Activated naive CD4-positive, alpha-beta T cell treated with anti-CD3 and anti-CD28 coated beads, Interleukin-2, amount 10 ng/mL, durations not matched to agents 7 days and 5 days (primary cell): ENCODE results near the gene PALS1.

ENCODE experiments used
- CTCF ChIA-PET: fragments of 350-600 bp; sonication (Branson Sonifier 250); formaldehyde crosslinking; loops from one replicate; lab custom pipeline; 2021; ENCODE audit warnings: antibody characterized with exemption; lab: Charles Lee
- DNase-seq: peaks from one replicate; pipeline ENCODE4 v3.0.0-alpha.2; 2020
- H3K27ac Mint-ChIP-seq: one replicate; pipeline ENCODE4 v1.8.0; 2021; ENCODE audit warnings: mild to moderate bottlenecking, moderate library complexity, mixed read lengths
- H3K27me3 Mint-ChIP-seq: one replicate; pipeline ENCODE4 v1.8.0; 2021; ENCODE audit warnings: mild to moderate bottlenecking, mixed read lengths
- H3K36me3 Mint-ChIP-seq: one replicate; pipeline ENCODE4 v1.8.0; 2021; ENCODE audit warnings: mixed read lengths
- H3K4me1 Mint-ChIP-seq: one replicate; pipeline ENCODE4 v1.8.0; 2021; ENCODE audit warnings: mixed read lengths
- H3K4me3 Mint-ChIP-seq: one replicate; pipeline ENCODE4 v1.8.0; 2021; ENCODE audit warnings: mild to moderate bottlenecking, moderate library complexity, mixed read lengths
- H3K9me3 Mint-ChIP-seq: one replicate; pipeline ENCODE4 v1.8.0; 2021; ENCODE audit warnings: mixed read lengths

The PALS1 gene

DNA sequence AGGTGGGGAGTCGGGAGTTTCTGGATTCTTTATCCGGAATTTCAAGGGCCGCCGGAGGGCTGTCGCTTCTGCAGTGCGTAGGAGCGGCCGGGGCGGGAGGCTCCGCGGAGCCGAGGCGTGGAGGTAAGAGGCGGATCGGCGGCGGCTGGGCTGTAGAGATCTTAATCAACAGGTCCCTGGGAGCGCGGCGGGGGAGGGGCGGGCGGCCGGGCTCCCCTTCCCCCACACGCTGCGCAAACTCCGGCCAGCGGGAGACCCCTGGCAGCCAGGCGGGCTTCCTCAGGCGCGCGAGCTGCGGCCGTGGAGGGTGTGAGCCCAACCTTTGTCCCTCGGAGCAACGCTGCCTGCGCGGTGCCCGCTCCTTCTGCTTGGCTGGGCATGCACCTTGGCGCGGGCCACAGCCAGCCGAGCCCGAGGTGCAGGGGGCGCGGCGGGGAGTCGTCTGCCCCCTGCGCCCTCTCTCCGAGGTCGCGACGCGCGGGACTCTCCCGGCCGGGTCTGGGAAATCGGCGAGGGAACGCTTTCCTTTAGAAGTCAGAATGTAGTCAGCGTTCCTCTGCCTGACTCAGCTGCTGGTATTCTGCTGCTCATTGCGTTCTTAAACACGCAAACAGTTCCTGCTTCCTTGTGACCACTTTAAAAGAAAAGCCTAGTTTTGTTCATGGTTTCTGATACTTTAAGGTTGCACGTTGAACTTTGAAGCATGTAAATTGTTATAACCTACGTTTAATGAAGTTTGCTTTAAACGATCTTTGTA lies at the start of gene PALS1:
Gene PALS1 (plus strand): TSS at position 25 of the 757 bp plus-strand sequence. CDS start 37,736 bp downstream, outside the sequence.
- Mint-ChIP-seq H3K9me3 (no peaks in the 10 kb centered on the region), H3K27ac (peak within 1 kb of the TSS; percentile 87), H3K27me3 (peaks cover 32% of the 10 kb centered on the region), H3K4me1 (peaks cover 24% of the 10 kb centered on the region), H3K36me3 (no peaks in the 10 kb centered on the region), H3K4me3 (peak within 1 kb of the TSS; percentile 86)
- DNase-seq = no peak
- CTCF ChIA-PET = interaction anchor here (0.7 to 0.9 kb wide), 2 partner anchors 75 to 118 kb away, joined by 3 read pairs; partner anchors contain the start of gene ATP6V1D

DNA sequence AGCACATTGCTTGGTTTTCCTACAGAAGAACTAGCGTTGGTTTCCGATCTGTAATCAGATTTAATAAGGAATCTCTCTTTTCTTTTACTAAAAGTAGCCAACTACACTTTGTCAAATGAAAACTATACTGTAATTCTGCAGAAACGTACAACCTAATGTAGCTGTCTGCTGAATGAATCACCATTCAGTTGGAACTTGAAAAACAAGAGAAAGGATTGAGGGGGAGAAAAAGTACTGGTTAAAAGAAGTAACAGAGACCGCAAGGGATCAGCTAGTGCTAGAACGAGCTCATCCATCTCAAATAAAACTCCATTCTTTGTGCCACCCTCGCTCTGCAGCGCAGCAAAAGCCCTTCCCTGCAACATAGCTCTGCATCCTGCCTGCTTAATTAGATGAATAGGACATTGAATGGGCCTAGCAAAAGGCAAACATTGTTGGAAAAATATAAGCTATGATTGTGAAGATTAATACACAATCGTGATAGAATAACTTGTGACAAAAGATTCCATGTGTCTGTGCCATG lies 49.4 kb upstream of the PALS1 start:
- Mint-ChIP-seq H3K4me3 (no peak overlapping the region), H3K9me3 (no peaks in the 10 kb centered on the region), H3K27me3 (no peaks in the 10 kb centered on the region), H3K36me3 (no peaks in the 10 kb centered on the region), H3K4me1 (peaks cover 12% of the 10 kb centered on the region), H3K27ac (no peak overlapping the region)
- CTCF ChIA-PET = interaction anchor here (0.5 to 1.1 kb wide), 2 partner anchors 40 to 95 kb away, joined by 3 to 4 read pairs; no protein-coding TSS in a partner anchor
- DNase-seq = no peak

DNA sequence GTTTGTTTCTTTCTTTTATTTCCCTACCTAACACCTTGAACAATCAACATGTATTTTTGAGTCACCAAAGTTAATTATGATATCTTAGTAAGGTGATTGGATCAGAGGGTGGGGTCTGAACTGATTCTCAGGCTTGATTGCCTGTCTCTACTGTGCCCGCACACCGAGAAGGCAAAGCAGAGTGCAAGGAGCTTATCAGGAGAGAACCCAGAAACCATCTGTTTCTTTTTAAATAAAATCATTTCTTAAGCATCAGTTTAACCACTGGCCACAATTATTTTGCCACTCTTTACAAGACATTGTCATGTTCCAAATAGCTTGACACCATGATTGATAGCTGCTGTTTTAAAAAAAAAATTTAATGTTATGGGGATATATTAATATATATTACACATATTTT lies 48.9 kb upstream of the PALS1 start:
- Mint-ChIP-seq H3K4me3 (no peak overlapping the region), H3K9me3 (no peaks in the 10 kb centered on the region), H3K27ac (no peak overlapping the region), H3K4me1 (peaks cover 16% of the 10 kb centered on the region), H3K27me3 (no peaks in the 10 kb centered on the region), H3K36me3 (no peaks in the 10 kb centered on the region)
- CTCF ChIA-PET = interaction anchor here (0.5 to 1.1 kb wide), 2 partner anchors 39 to 94 kb away, joined by 3 to 4 read pairs; no protein-coding TSS in a partner anchor
- no peak for DNase-seq

DNA sequence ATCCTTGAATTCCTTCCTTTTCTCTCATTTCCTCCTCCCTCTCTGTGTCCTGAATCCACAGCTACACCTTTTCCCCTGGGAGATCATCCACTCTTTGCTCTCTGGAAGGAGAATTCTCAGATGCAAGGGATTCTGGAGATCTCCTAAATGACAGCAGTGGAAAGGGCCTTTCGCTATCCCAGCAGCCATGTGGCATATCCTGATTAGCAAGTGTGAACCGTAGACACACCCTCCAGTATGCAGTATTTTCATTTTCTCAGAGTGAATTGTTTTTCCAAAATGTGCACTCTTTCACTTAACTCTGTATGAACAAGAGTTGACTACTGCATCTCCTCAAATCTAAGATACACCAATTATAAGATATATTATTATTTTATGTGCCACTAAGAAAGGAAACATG lies 46.0 kb upstream of the PALS1 start:
- Mint-ChIP-seq H3K4me1 (peaks cover 8% of the 10 kb centered on the region), H3K36me3 (no peaks in the 10 kb centered on the region), H3K27ac (no peak overlapping the region), H3K9me3 (no peaks in the 10 kb centered on the region), H3K27me3 (peaks cover 7% of the 10 kb centered on the region), H3K4me3 (no peak overlapping the region)
- DNase-seq = no peak
- CTCF ChIA-PET = interaction anchor here (1.3 kb wide), 1 partner anchor 43 kb away, joined by 3 read pairs; no protein-coding TSS in a partner anchor

DNA sequence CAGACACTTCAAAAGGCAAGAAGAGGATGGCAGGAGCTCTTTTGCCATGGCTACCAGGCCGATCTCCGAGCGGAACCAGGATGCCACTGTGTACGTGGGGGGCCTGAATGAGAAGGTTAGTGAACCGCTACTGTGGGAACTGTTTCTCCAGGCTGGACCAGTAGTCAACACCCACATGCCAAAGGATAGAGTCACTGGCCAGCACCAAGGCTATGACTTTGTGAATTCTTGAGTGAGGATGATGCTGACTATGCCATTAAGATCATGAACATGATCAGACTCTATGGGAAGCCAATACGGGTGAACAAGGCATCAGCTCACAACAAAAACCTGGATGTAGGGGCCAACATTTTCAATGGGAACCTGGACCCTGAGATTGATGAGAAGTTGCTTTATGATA lies 42.2 kb upstream of the PALS1 start:
- Mint-ChIP-seq H3K27ac (no peak overlapping the region), H3K4me3 (no peak overlapping the region), H3K36me3 (no peaks in the 10 kb centered on the region), H3K4me1 (peaks cover 8% of the 10 kb centered on the region), H3K27me3 (peaks cover 7% of the 10 kb centered on the region), H3K9me3 (no peaks in the 10 kb centered on the region)
- DNase-seq = no peak
- CTCF ChIA-PET = no interaction called here

DNA sequence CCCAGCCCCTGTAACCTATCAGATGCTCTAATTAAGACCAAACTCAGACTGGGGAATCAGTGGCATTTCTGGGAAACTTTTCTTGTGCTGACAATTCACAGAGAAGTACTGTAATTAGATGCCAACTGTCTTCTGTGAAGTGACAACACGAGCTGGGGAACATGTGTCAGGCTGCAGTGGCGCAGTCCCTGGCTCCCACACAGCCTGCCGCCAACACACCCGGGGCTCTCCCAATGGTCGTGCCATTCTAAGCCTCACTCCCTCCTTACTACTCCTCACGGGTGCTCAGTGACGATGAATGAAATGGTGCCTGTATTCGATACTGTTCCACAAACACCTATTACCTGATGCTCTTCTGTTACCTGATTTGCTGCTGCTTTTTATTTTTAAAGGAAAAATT lies 33.4 kb upstream of the PALS1 start:
- H3K9me3 Mint-ChIP-seq = no peaks in the 10 kb centered on the region
- no peaks in the 10 kb centered on the region for H3K4me1 Mint-ChIP-seq
- H3K27me3 Mint-ChIP-seq = peaks cover 4% of the 10 kb centered on the region
- H3K27ac Mint-ChIP-seq = no peak overlapping the region
- H3K36me3 Mint-ChIP-seq = no peaks in the 10 kb centered on the region
- H3K4me3 Mint-ChIP-seq = no peak overlapping the region
- DNase-seq = no peak
- CTCF ChIA-PET = no interaction called here

DNA sequence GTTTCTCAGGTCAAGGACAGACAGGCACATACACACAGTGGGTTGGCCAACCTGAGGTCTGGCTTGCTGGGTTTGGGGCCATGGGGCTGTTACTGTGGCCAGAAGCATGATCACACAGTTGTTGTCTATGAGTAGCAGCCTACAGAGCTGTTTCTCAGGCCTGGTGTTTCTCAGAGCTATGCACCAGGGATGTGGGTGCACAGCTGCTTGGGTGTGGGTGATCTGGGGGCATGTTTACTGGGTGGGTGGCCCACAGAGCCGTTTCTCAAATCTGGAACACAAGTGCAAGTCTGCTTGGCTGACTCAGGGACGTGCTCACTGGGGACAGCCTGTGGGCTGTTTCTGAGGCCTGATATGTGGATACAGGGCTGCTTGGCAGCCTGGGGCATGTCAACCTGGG lies 23.1 kb upstream of the PALS1 start:
- H3K27ac Mint-ChIP-seq = no peak overlapping the region
- H3K36me3 Mint-ChIP-seq = no peaks in the 10 kb centered on the region
- H3K27me3 Mint-ChIP-seq = peaks cover 17% of the 10 kb centered on the region

DNA sequence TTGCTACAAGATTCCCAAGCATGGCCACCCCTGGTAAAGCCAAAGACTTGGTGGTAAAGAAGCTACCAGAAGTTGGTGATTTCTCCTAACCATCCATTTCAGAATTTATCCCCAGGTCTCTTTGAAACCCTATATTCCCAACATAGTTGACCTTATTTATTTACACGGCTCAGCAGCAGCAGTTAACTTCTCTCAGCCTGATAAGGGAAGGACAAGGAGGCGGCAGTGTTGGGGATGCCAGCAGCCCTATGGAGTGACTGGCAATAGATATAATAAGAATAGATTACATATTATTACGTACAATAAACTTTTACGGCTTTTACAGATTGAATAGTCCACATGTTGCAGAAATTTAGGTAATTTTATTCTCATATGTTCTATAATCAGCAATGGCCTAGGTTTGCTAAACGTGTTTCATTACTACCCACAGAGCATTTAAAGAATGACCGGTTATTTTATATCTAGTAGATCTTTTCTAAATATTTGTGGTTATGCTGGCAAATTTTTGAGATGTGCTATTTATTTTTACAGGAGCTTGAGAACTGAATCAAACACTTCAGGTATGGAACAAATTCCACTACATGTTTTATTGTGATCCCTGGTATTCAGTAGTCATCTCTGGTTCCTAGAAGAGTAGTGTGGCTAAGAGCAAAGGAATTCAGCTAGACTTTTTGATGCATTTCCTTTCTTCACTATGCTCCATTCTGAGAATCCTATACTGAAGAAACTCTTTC lies 19.8 kb upstream of the PALS1 start:
- no peaks in the 10 kb centered on the region for H3K4me1 Mint-ChIP-seq
- H3K27me3 Mint-ChIP-seq = peaks cover 32% of the 10 kb centered on the region
- no peak for DNase-seq
- CTCF ChIA-PET = interaction anchor here (0.8 kb wide), 1 partner anchor 10 kb away, joined by 5 read pairs; no protein-coding TSS in a partner anchor
- H3K4me3 Mint-ChIP-seq = no peak overlapping the region
- H3K36me3 Mint-ChIP-seq = no peaks in the 10 kb centered on the region
- no peak overlapping the region for H3K27ac Mint-ChIP-seq
- no peaks in the 10 kb centered on the region for H3K9me3 Mint-ChIP-seq

More for the DNA sequence above, 23.1 kb upstream of the PALS1 start:
- Mint-ChIP-seq H3K4me3 (no peak overlapping the region), H3K4me1 (no peaks in the 10 kb centered on the region), H3K9me3 (no peaks in the 10 kb centered on the region)
- CTCF ChIA-PET = no interaction called here
- DNase-seq = no peak

DNA sequence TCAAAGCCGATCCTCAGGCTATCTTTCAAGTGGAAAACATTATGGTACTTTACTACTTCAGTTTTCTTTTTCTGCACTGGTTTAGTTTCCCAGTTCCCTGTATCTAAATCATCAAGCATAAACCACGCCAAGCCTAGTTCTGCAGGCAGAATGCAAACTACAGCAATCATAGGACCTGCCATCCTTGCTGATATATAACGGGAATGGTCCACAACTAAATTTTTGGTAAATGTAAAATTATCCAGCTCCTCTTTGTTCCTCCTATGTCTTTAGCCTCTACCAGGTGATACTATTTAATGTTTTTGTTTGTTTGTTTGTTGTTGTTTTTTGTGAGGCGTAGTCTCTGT lies 19.3 kb upstream of the PALS1 start:
- H3K4me1 Mint-ChIP-seq = no peaks in the 10 kb centered on the region
- H3K4me3 Mint-ChIP-seq = no peak overlapping the region
- peaks cover 32% of the 10 kb centered on the region for H3K27me3 Mint-ChIP-seq
- H3K36me3 Mint-ChIP-seq = no peaks in the 10 kb centered on the region
- CTCF ChIA-PET = interaction anchor here (0.8 kb wide), 1 partner anchor 10 kb away, joined by 5 read pairs; no protein-coding TSS in a partner anchor
- H3K27ac Mint-ChIP-seq = no peak overlapping the region
- H3K9me3 Mint-ChIP-seq = no peaks in the 10 kb centered on the region
- no peak for DNase-seq

DNA sequence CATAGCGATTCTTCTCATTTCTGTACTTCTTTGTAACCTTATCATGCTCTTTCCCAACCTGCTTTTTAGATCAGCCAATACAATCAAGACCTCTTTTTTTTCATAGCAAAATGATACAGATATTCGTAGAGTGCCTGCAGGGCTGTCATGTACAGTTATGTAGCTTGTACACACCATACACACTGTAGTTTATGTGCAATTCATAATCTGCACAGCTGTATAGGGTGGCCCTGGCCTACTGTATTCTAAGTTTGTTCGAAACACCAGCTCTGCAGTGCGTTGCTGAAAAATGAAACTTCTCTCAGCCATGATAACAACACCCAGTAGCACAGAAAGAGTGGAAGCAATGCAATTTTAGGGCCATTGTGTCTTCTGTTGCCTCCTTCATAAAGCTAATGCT lies 15.7 kb upstream of the PALS1 start:
- CTCF ChIA-PET = no interaction called here
- H3K27ac Mint-ChIP-seq = no peak overlapping the region
- no peak for DNase-seq
- H3K36me3 Mint-ChIP-seq = no peaks in the 10 kb centered on the region
- no peaks in the 10 kb centered on the region for H3K9me3 Mint-ChIP-seq
- peaks cover 15% of the 10 kb centered on the region for H3K27me3 Mint-ChIP-seq
- H3K4me1 Mint-ChIP-seq = no peaks in the 10 kb centered on the region
- no peak overlapping the region for H3K4me3 Mint-ChIP-seq

DNA sequence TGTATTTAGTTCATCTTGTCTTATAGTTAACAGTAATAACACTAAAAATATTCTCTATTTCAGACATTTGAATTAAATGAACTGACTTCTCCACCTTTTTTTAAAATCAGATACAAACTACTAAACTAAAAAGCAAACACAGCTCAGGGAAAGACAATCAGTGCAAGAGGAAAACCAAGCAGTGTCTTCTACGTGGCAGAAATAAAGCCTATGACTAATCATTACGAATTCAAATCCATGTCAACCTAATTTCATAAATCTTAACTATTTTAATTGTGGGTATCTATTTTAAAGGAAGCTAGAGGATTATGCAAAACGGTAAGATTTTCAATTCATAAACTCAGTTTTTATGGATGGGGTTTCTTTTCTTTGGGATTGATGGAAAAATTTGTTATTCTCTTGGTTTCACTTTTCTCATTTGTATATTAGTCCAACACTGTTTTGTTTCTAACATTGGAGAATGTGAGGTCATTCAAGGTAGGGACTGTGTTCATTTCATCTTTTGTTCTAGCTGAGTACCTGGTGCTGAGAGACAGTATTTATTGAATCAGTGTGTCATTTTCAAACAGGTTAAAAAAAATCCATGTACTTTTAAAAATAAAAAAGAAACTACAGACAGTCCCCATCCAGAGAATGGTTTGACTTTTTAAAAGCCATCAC lies 12.8 kb upstream of the PALS1 start:
- no peaks in the 10 kb centered on the region for H3K4me1 Mint-ChIP-seq
- H3K27me3 Mint-ChIP-seq = peaks cover 17% of the 10 kb centered on the region
- H3K4me3 Mint-ChIP-seq = no peak overlapping the region
- no peaks in the 10 kb centered on the region for H3K9me3 Mint-ChIP-seq
- DNase-seq = no peak
- CTCF ChIA-PET = no interaction called here
- H3K27ac Mint-ChIP-seq = no peak overlapping the region
- no peaks in the 10 kb centered on the region for H3K36me3 Mint-ChIP-seq

DNA sequence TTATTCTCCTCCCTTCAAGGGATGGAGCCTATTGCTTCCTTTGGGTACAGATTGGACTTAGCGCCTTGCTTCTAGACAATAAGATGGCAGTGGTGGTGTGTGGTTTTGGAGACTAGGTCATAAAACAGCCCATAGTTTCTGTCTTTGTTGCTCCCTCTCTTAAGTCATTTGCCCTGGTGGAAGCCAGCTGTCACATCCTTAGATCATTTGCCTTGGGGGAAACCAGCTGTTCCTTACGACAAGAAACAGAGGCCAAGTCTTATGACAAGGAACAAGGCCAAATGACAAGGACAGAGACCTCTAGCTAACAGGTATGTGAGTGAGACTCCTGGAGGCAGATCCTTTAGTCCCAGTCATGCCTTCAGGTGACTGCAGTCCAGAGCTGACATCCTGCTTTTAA lies 9.2 kb upstream of the PALS1 start:
- Mint-ChIP-seq H3K9me3 (no peaks in the 10 kb centered on the region), H3K27ac (no peak overlapping the region), H3K4me1 (no peaks in the 10 kb centered on the region), H3K36me3 (no peaks in the 10 kb centered on the region), H3K4me3 (no peak overlapping the region), H3K27me3 (peaks cover 3% of the 10 kb centered on the region)
- DNase-seq = no peak
- CTCF ChIA-PET = interaction anchor here (0.7 to 1.6 kb wide), 3 partner anchors 10 to 66 kb away, joined by 3 to 5 read pairs (median 3); no protein-coding TSS in a partner anchor

DNA sequence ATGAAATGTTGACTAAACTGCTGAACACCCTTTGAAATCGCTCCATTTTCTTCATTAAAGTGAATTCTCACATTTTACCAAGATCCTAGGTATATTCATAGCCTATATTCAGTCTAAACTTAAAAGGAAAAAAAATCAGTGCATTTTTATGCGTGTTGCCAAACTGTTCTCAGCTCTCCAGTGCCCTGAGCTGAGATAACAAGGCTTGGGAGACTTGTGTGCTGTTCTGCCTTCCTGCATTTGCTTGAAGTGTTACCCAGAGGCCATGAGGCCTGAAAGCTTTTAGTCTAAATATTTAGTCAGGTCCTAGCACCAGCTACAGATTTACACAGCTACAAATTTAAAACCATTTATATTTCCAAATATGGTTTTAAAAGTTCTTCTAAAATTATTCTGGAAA lies 8.6 kb upstream of the PALS1 start:
- no peaks in the 10 kb centered on the region for H3K4me1 Mint-ChIP-seq
- H3K36me3 Mint-ChIP-seq = no peaks in the 10 kb centered on the region
- peaks cover 3% of the 10 kb centered on the region for H3K27me3 Mint-ChIP-seq
- DNase-seq = no peak
- no peak overlapping the region for H3K4me3 Mint-ChIP-seq
- H3K9me3 Mint-ChIP-seq = no peaks in the 10 kb centered on the region
- no peak overlapping the region for H3K27ac Mint-ChIP-seq
- CTCF ChIA-PET = interaction anchor here (1.1 to 1.6 kb wide), 2 partner anchors 11 to 66 kb away, joined by 3 to 5 read pairs; no protein-coding TSS in a partner anchor

DNA sequence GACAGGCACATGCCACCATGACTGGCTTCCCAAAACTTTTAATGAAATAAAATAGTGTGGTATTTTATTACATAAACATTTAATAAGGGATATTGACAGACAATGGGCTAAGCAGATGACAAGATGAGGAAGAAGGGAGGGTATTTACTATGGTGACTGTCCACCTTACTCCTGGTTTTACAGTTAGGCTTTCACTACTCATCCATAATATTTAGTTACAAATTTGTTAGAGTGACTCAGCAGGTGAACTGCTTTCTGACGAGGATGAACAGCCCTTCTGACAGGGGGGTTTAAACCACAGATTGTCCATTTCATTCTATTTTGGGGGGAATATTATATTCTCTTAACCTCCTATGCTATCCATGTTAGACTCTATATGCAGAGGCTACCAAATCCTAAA lies 3.6 kb upstream of the PALS1 start:
- DNase-seq = no peak
- H3K27ac Mint-ChIP-seq = no peak overlapping the region
- H3K4me3 Mint-ChIP-seq = no peak overlapping the region
- CTCF ChIA-PET = interaction anchor here (1.0 kb wide), 1 partner anchor 42 kb away, joined by 3 read pairs; no protein-coding TSS in a partner anchor
- H3K27me3 Mint-ChIP-seq = peaks cover 35% of the 10 kb centered on the region
- no peaks in the 10 kb centered on the region for H3K9me3 Mint-ChIP-seq
- no peaks in the 10 kb centered on the region for H3K36me3 Mint-ChIP-seq
- peaks cover 17% of the 10 kb centered on the region for H3K4me1 Mint-ChIP-seq
